Caco-2 (cell line): ENCODE results near the gene CORO2B. TPM values are rescaled to one million over a fixed set of nuclear protein-coding genes. Genes with fewer than 3 reads are reported as not detected.

Experiments used
- BruUV-seq: library from RNA; stranded (reverse); fragments of 400-500 nt; replicated peaks from 2 replicates; lab custom pipeline; 2021; lab: Mats Ljungman, UMichigan
- CTCF ChIA-PET: fragments of 300-600 bp; sonication (Branson Sonifier 250); formaldehyde crosslinking; loops from one replicate; lab custom pipeline; 2022; ENCODE audit warnings: antibody characterized with exemption; lab: Charles Lee
- POLR2A ChIA-PET: fragments of 300-600 bp; sonication (Branson Sonifier 250); formaldehyde crosslinking; loops from one replicate; lab custom pipeline; 2022; ENCODE audit warnings: antibody characterized with exemption; lab: Charles Lee
- DNase-seq, 2 experiments: peaks; one replicate each; pipeline versions ENCODE4 v3.0.0 to v3.0.0-alpha.2; 2020 to 2022
- H3K27me3 ChIP-seq: replicated peaks from 2 replicates; pipeline ENCODE4 v1.6.0; 2011; ENCODE audit warnings: low read length; ENCODE audit not compliant: control insufficient read depth, insufficient read depth
- H3K36me3 ChIP-seq: 2 replicates; pipeline ENCODE4 v1.5.1; 2011; ENCODE audit warnings: low read length; ENCODE audit not compliant: control insufficient read depth, insufficient read depth
- H3K4me1 ChIP-seq: fragments of 250-450 bp; sonication (Bioruptor Pico); 2 replicates; pipeline ENCODE4 v1.5.1; 2020; ENCODE audit warnings: mild to moderate bottlenecking
- H3K4me3 ChIP-seq: 2 replicates; pipeline ENCODE4 v1.5.1; 2011; ENCODE audit warnings: low read depth, mild to moderate bottlenecking, control low read depth, low read length
- H3K9me3 ChIP-seq: fragments of 250-450 bp; sonication (Bioruptor Pico); 2 replicates; pipeline ENCODE4 v1.5.1; 2020; ENCODE audit warnings: mild to moderate bottlenecking, moderate library complexity
- H3K27ac Mint-ChIP-seq: one replicate; pipeline ENCODE4 v1.8.0; 2022; ENCODE audit warnings: mixed read lengths; ENCODE audit not compliant: unreplicated experiment
- H3K27me3 Mint-ChIP-seq: one replicate; pipeline ENCODE4 v1.8.0; 2022; ENCODE audit warnings: mixed read lengths; ENCODE audit not compliant: insufficient read depth, unreplicated experiment
- H3K36me3 Mint-ChIP-seq: one replicate; pipeline ENCODE4 v1.8.0; 2022; ENCODE audit warnings: mild to moderate bottlenecking, mixed read lengths; ENCODE audit not compliant: insufficient read depth, unreplicated experiment
- H3K4me1 Mint-ChIP-seq: one replicate; pipeline ENCODE4 v1.8.0; 2022; ENCODE audit warnings: low read depth, mixed read lengths; ENCODE audit not compliant: unreplicated experiment
- H3K4me3 Mint-ChIP-seq: one replicate; pipeline ENCODE4 v1.8.0; 2022; ENCODE audit warnings: mild to moderate bottlenecking, moderate library complexity, mixed read lengths; ENCODE audit not compliant: unreplicated experiment
- H3K9me3 Mint-ChIP-seq: one replicate; pipeline ENCODE4 v1.8.0; 2022; ENCODE audit warnings: mixed read lengths; ENCODE audit not compliant: unreplicated experiment
- CTCF ChIP-seq, 2 experiments: fragments of 200-600 bp in 1 of 2; IDR thresholded peaks; 1 replicate in 1 of 2; 2 replicates in 1 of 2; pipeline versions ENCODE4 v1.5.1 to v1.8.0; 2011 to 2022; ENCODE audit warnings: antibody characterized with exemption in 1 of 2, control low read depth in 1 of 2, inconsistent platforms in 1 of 2, low read depth in 1 of 2, low read length in 1 of 2, mild to moderate bottlenecking in 1 of 2, moderate library complexity in 1 of 2; ENCODE audit not compliant: insufficient read depth in 1 of 2, severe bottlenecking in 1 of 2, unreplicated experiment in 1 of 2
- intact Hi-C: fragments of 100-400 bp; cut with micrococcal nuclease; formaldehyde crosslinking; loops from one replicate; pipeline ENCODE4 v1.10.0; 2022; ENCODE audit not compliant: unreplicated experiment
- total RNA-seq: library from RNA; stranded (reverse); gene quantifications from 2 replicates; pipeline ENCODE4 v1.2.3, GENCODE V29; 2022

The CORO2B gene
- total RNA-seq, 1 experiment from 2014 or later = 0.25 TPM

GRCh38 chr15:68641376-68641775 is 62.6 kb downstream of the CORO2B start:
- Mint-ChIP-seq H3K36me3 (no peaks in the 10 kb centered on the region), H3K9me3 (no peaks in the 10 kb centered on the region), H3K27ac (no peak overlapping the region), H3K4me1 (no peaks in the 10 kb centered on the region), H3K27me3 (no peaks in the 10 kb centered on the region), H3K4me3 (no peak overlapping the region)
- ChIA-PET CTCF (no interaction called here), POLR2A (no interaction called here)
- Histone ChIP-seq H3K4me3 (no peak overlapping the region), H3K36me3 (no peaks in the 10 kb centered on the region), H3K9me3 (no peaks in the 10 kb centered on the region), H3K4me1 (no peaks in the 10 kb centered on the region), H3K27me3 (no peaks in the 10 kb centered on the region)
- intact Hi-C loops = no loop called here
- BruUV-seq = no TSS peak
- DNase-seq = no peak
- no peak for TF ChIP-seq CTCF (IDR thresholded peaks at IDR 0.05; ENCODE audit: insufficient read depth in 1 of 2, low read depth in 1 of 2, low read length in 1 of 2, severe bottlenecking in 1 of 2, unreplicated experiment in 1 of 2)

- no peaks in the 10 kb centered on the region for H3K9me3 ChIP-seq
- no TSS peak for BruUV-seq
- H3K36me3 Mint-ChIP-seq = no peaks in the 10 kb centered on the region
- POLR2A ChIA-PET = no interaction called here
- H3K4me1 Mint-ChIP-seq = no peaks in the 10 kb centered on the region
- H3K27ac Mint-ChIP-seq = no peak overlapping the region
- H3K36me3 ChIP-seq = no peaks in the 10 kb centered on the region
- no peaks in the 10 kb centered on the region for H3K9me3 Mint-ChIP-seq
- H3K27me3 ChIP-seq = no peaks in the 10 kb centered on the region
- CTCF ChIA-PET = no interaction called here
- H3K4me3 ChIP-seq = no peak overlapping the region
- no peaks in the 10 kb centered on the region for H3K27me3 Mint-ChIP-seq
- no peaks in the 10 kb centered on the region for H3K4me1 ChIP-seq
- TF ChIP-seq CTCF (IDR thresholded peaks at IDR 0.05; ENCODE audit: insufficient read depth in 1 of 2, low read depth in 1 of 2, low read length in 1 of 2, severe bottlenecking in 1 of 2, unreplicated experiment in 1 of 2) = no peak
- intact Hi-C loops = no loop called here
- DNase-seq = no peak
- no peak overlapping the region for H3K4me3 Mint-ChIP-seq
Observed at GRCh38 chr15:68642491-68642845, 63.7 kb downstream of the CORO2B start.

GRCh38 chr15:68643216-68643830 is 64.5 kb downstream of the CORO2B start:
- TF ChIP-seq CTCF (IDR thresholded peaks at IDR 0.05; ENCODE audit: insufficient read depth in 1 of 2, low read depth in 1 of 2, low read length in 1 of 2, severe bottlenecking in 1 of 2, unreplicated experiment in 1 of 2) = no peak
- no peaks in the 10 kb centered on the region for H3K4me1 ChIP-seq
- Mint-ChIP-seq H3K27ac (no peak overlapping the region), H3K36me3 (no peaks in the 10 kb centered on the region), H3K9me3 (no peaks in the 10 kb centered on the region), H3K4me1 (no peaks in the 10 kb centered on the region), H3K27me3 (no peaks in the 10 kb centered on the region), H3K4me3 (no peak overlapping the region)
- intact Hi-C loops = no loop called here
- ChIA-PET CTCF (no interaction called here), POLR2A (no interaction called here)
- no peak for DNase-seq
- H3K27me3 ChIP-seq = no peaks in the 10 kb centered on the region
- H3K36me3 ChIP-seq = no peaks in the 10 kb centered on the region
- H3K4me3 ChIP-seq = no peak overlapping the region
- no TSS peak for BruUV-seq
- no peaks in the 10 kb centered on the region for H3K9me3 ChIP-seq
